GM18508 (cell line): ENCODE data around the gene SECISBP2.
A peak's percentile ranks its signal among the peaks of the same experiment; 100 is the strongest.
"Not testable (repeated sequence)": the region's sequence is repeated elsewhere in the genome, so short reads cannot be mapped to it uniquely, and the experiment has no call there.

Experiments used
- ATAC-seq: cut with Tn5 transposase; IDR thresholded peaks from one replicate; pipeline ENCODE4 v1.9.1; 2021; ENCODE audit warnings: moderate number of reproducible peaks; ENCODE audit not compliant: insufficient read depth, unreplicated experiment

The SECISBP2 gene, protein sequence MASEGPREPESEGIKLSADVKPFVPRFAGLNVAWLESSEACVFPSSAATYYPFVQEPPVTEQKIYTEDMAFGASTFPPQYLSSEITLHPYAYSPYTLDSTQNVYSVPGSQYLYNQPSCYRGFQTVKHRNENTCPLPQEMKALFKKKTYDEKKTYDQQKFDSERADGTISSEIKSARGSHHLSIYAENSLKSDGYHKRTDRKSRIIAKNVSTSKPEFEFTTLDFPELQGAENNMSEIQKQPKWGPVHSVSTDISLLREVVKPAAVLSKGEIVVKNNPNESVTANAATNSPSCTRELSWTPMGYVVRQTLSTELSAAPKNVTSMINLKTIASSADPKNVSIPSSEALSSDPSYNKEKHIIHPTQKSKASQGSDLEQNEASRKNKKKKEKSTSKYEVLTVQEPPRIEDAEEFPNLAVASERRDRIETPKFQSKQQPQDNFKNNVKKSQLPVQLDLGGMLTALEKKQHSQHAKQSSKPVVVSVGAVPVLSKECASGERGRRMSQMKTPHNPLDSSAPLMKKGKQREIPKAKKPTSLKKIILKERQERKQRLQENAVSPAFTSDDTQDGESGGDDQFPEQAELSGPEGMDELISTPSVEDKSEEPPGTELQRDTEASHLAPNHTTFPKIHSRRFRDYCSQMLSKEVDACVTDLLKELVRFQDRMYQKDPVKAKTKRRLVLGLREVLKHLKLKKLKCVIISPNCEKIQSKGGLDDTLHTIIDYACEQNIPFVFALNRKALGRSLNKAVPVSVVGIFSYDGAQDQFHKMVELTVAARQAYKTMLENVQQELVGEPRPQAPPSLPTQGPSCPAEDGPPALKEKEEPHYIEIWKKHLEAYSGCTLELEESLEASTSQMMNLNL

GRCh38 chr9:89318123-89319014, at the start of gene SECISBP2:
TSS of gene SECISBP2 (plus strand) at chr9:89318500. CDS start at chr9:89318577, 77 bp downstream.
- peak; percentile 54 for ATAC-seq

- no peak for ATAC-seq
Observed at GRCh38 chr9:89273528-89274279, 44.6 kb upstream of the SECISBP2 start.

- no peak for ATAC-seq
Observed at GRCh38 chr9:89274838-89275237, 43.5 kb upstream of the SECISBP2 start.

- not testable (repeated sequence) for ATAC-seq
Observed at GRCh38 chr9:89276040-89276439, 42.3 kb upstream of the SECISBP2 start.

DNA sequence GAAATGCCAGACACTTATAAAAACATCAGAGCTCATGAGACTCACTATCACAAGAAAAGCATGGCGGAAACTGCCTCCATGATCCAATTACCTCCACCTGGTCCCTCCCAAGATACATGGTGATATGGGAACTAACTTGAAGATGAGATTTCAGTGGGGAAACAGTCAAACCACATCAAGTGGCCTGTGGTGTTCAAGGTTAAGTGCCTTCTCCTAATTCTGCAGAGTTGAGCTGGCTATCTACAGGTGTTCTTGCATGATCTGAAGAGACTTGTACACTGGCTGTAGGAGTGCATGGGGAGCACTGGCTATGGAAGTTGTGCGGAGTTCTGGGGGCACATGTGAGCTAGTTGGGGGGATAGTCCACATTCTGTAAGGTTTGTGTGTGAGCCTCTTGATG, 41.3 kb upstream of the SECISBP2 start:
- ATAC-seq, result no peak

DNA sequence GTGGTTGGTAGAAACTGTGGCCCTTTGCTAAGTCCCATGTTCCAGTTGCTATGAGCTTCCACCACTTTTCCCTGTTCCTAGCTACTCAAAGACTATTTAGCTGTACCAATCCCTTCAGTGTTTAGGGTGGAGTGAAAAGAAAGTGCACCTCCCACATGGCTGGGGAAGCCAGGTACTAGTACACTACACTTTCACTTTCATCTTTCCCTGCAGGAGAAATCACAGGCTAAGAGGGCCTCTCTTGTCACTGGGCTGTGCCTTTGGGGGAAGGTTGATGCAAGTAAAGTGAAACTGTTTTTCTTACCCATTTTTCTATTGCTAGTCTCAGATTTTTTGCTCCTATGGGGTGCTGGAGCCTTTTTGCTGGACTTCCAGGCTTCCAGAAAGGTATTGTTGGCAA, 40.8 kb upstream of the SECISBP2 start:
- ATAC-seq, result no peak

DNA sequence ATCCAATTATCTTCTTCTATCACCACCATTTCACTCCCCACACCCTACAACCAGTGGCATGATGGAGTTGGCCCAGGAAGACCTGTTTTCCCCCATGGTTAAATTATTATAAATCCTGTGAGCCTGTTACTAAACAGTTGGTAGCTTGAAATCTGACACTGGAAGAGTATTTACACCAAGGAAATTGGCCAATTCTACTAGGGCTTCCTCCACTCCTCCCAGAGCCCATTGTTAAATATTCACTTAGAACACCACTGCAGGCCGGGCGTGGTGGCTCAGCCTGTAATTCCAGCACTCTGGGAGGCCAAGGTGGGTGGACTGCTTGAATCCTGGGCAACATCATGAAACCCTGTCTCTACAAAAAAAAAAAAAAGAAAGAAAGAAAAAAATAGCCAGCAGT, 39.7 kb upstream of the SECISBP2 start:
- no peak for ATAC-seq

DNA sequence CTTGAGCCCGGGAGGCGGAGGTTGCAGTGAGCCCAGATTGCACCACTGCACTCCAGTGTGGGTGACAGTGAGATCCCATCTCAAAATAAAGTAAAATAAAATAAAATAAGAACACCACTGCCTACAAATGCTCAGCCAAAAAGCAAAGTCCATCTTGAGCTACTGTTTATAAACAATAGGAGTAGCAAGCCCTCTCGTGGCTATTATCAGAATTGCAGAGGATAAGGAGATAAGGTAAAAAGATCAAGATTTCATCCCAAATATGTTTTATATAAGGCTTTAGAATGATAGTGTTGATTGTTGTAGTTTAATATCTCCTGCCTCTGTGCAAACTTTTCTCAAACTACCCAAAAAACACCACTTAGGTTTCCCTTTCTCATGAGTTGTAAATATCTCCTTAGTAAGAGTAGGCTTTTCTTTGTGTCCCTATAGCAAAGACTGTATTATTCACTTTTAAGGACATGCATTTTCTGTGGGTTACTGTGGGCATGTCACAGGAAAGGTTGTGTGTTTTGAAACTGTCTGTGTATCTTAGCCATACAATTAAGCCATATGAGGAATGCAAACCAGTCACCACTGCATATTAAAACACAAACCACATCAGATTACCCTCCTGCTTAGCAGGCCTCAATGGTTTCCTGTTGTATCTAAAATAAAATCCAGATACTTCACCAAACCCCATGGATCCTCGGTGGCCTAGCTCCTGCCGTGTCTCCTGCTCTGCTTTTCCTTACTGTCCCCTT, 39.1 kb upstream of the SECISBP2 start:
- no peak for ATAC-seq

DNA sequence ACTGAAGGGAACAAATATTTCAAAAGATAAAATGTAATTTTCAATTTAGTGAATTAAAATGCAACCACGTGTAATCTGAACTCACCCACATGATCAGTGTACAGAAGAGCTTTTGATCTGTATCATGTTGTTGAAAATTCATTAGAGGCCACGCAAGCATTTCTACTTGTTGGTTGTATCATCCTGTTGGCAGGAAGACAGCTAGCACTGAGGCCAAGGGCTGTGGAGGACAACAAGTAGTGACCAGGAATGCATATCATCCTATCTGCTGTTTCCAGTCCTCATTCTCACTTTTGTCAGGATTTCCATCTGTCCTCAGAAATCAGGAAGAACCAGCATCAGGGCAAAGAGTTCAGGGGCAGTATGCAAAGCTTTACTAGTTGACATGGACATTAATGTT, 37.2 kb upstream of the SECISBP2 start:
- no peak for ATAC-seq

GRCh38 chr9:89282248-89282968, 35.9 kb upstream of the SECISBP2 start:
- not testable (repeated sequence) for ATAC-seq

DNA sequence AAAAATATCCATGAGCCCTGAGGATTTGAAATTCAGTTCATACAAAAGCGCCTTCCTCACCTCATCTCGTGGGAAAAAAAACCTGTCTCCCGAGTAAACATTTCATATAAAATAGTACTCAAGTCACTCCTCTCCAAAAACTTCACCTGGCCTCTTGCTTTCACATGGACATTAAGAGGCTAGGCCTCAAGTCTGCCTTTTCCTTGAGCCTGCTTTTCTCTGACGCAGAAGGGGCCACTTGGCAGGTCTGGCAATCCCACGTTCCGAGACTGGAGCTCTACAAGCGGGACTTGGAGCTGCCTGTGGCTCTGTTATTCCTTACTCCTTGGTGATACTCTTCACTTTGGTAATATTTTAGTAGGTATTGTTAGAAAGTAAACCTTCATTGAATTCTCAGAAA, 34.2 kb upstream of the SECISBP2 start:
- no peak for ATAC-seq

DNA sequence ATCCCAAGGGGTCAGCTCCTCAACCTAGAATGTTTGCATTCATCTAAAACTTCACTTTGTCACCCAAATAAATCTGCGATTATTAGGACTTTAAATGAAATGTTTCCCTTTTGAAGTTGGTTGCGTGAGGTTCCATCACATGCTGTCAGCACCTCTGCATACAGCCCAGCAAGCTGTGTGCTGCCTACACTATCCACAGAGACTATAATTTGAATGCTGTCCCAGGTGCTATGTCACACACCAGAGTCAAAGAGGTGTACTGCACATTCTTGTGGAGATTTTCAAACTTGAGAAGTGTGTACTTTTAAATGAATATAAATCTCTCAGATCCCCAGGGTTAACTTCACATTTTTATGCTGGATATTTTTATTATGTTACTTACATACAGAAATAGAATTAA, 26.6 kb upstream of the SECISBP2 start:
- no peak for ATAC-seq

- ATAC-seq, result no peak
Observed at GRCh38 chr9:89293014-89293413, 25.3 kb upstream of the SECISBP2 start.

DNA sequence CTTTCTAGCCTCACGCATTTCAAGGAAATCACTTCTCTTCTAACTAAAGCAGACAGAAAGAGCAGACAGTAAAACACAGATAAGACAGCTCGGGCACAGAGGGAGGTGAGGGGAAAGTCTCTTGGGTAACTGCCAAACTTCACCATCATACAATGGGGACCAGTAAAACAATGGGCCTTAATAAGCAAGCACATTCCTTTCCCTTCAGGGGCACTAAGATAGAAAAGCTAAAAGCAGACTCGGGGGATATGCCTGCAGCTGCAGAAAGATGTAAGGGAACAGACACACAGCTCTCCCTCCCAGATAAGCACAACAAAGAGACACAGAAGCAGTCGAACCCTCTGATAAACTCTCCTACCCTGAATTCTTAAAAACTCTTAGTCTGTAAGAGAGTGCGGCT, 22.9 kb upstream of the SECISBP2 start:
- ATAC-seq, result no peak

GRCh38 chr9:89301996-89302395, 16.3 kb upstream of the SECISBP2 start:
- ATAC-seq, result not testable (repeated sequence)

DNA sequence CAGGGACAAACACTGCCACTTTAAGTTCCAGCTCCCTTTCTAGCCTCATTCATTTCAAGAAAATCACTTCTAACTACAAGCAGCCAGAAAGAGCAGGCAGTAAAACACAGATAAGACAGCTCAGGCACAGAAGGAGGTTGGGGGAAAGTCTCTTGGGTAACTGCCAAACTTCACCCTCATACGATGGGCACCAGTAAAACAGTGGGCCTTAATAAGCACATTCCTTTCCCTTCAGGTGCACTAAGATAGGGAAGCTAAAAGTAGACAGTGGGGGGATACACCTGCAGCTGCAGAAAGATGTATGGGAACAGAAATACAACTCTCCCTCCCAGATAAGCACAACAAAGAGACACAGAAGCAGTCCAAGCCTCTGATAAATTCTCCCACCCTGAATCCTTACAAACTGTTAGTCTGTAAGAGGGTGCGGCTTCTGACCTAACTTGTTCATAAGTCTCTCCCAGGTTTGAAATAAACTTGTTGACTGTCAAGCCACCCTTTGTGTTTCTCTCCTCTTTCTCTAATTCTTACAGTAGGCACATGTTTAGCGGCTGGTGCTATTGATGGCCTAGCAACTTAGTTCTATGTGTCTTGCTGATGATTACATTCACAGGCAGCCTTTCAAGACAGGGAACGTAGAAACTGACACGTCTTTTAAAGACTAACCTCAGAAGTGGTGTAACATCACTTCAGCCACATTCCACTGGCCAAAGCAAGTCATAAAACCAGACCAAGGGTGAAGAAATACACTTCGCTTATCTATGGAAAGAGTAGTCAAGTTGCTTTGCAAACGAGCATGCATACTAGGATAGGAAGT, 14.1 kb upstream of the SECISBP2 start:
- no peak for ATAC-seq

GRCh38 chr9:89304834-89305188, 13.5 kb upstream of the SECISBP2 start:
- ATAC-seq, result no peak

DNA sequence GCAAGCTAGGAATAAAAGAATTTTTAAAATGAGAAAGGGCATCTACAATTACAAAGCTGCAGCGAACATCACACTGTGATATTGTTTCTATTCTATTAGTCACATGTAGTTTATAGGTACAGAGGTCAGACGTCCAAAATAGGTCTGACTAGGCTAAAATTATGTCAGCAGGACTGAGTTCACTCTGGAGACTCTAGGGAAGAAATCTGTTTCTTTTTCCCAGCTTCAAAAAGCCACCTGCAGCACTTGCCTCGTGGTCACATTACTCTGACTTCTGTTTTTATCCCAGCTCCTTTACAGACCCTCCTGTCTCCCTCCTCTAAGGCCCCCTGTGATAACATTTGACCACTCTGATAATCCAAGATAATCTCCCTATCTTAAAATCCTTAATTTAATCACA, 12.4 kb upstream of the SECISBP2 start:
- no peak for ATAC-seq
